Measurements from ENCODE around the gene RNF157. TPM values are rescaled to one million over a fixed set of nuclear protein-coding genes. Genes with fewer than 3 reads are reported as not detected.

Gene RNF157
- total and polyA plus RNA-seq, 12 donors: 2.3 to 6.1 (median 4.5) TPM

GRCh38 chr17:76153202-76153601, 87.1 kb downstream of the RNF157 start:
- WGBS, 4 donors: 86 to 97% (median 94%) methylated on average over 8 to 9 of the region's 9 CpGs
- H3K4me3 ChIP-seq: no peak overlapping the region
- no peaks in the 10 kb centered on the region for H3K9me3 ChIP-seq (replicated peaks in 1 of 3)
- intact Hi-C loops (cut with DNase I): no loop called here
- H3K36me3 ChIP-seq (replicated peaks in 1 of 2): no peaks in the 10 kb centered on the region
- DNase-seq: no peak
- TF ChIP-seq POLR2A (IDR thresholded peaks at IDR 0.05) (no peak), CTCF (IDR thresholded peaks at IDR 0.05) (no peak)
- no peaks in the 10 kb centered on the region for H3K27me3 ChIP-seq
- H3K4me1 ChIP-seq (replicated peaks in 1 of 2): no peaks in the 10 kb centered on the region
- H3K27ac ChIP-seq: no peak overlapping the region

- DNase-seq: no peak
- H3K27ac ChIP-seq: no peak overlapping the region
- no peak overlapping the region for H3K4me3 ChIP-seq
- 85 to 92% (median 88%) methylated on average over 7 of the region's 7 CpGs for WGBS, 4 donors
- intact Hi-C loops (cut with DNase I): no loop called here
- no peaks in the 10 kb centered on the region for H3K9me3 ChIP-seq (replicated peaks in 1 of 3)
- H3K36me3 ChIP-seq (replicated peaks in 1 of 2): no peaks in the 10 kb centered on the region
- H3K4me1 ChIP-seq (replicated peaks in 1 of 2): no peaks in the 10 kb centered on the region
- TF ChIP-seq POLR2A (IDR thresholded peaks at IDR 0.05): no peak
- no peak for TF ChIP-seq CTCF (IDR thresholded peaks at IDR 0.05)
- H3K27me3 ChIP-seq: no peaks in the 10 kb centered on the region
Observed at GRCh38 chr17:76152591-76152990, 87.7 kb downstream of the RNF157 start.

- TF ChIP-seq POLR2A (IDR thresholded peaks at IDR 0.05) (no peak), CTCF (IDR thresholded peaks at IDR 0.05) (no peak)
- Histone ChIP-seq H3K36me3 (replicated peaks in 1 of 2) (no peaks in the 10 kb centered on the region), H3K27ac (no peak overlapping the region)
Observed at GRCh38 chr17:76151896-76152454, 88.3 kb downstream of the RNF157 start.

GRCh38 chr17:76150712-76151622, 89.3 kb downstream of the RNF157 start:
- H3K36me3 ChIP-seq (replicated peaks in 1 of 2): no peaks in the 10 kb centered on the region
- intact Hi-C loops (cut with DNase I): no loop called here
- 90 to 94% (median 90%) methylated on average over 23 of the region's 23 CpGs for WGBS, 4 donors

More at GRCh38 chr17:76151896-76152454, 88.3 kb downstream of the RNF157 start:
- intact Hi-C loops (cut with DNase I): no loop called here
- no peaks in the 10 kb centered on the region for H3K27me3 ChIP-seq
- no peak for DNase-seq
- H3K9me3 ChIP-seq (replicated peaks in 1 of 3): no peaks in the 10 kb centered on the region
- H3K4me1 ChIP-seq (replicated peaks in 1 of 2): no peaks in the 10 kb centered on the region
- 90 to 97% (median 93%) methylated on average over 8 of the region's 8 CpGs for WGBS, 4 donors
- H3K4me3 ChIP-seq: no peak overlapping the region

More at GRCh38 chr17:76150712-76151622, 89.3 kb downstream of the RNF157 start:
- no peak for TF ChIP-seq POLR2A (IDR thresholded peaks at IDR 0.05)
- TF ChIP-seq CTCF (IDR thresholded peaks at IDR 0.05): no peak
- Histone ChIP-seq H3K9me3 (replicated peaks in 1 of 3) (no peaks in the 10 kb centered on the region), H3K4me3 (no peak overlapping the region), H3K4me1 (replicated peaks in 1 of 2) (peaks cover 3 to 4% of the 10 kb centered on the region in 2 donors), H3K27me3 (no peaks in the 10 kb centered on the region), H3K27ac (no peak overlapping the region)
- no peak for DNase-seq

Data from adrenal gland (tissue), 12 donors.